ENCODE results near the gene TMEM88.

GRCh38 chr17:7838090-7839075 is 16.5 kb upstream of the TMEM88 start:
- TF ChIP-seq CTCF (IDR thresholded peaks at IDR 0.05) (no peak), POLR2A (IDR thresholded peaks at IDR 0.05) (no peak)

Data from testis (tissue), 2 donors.